HG03558 (cell line): Measurements from ENCODE around the gene RPL19.
A peak's percentile ranks its signal among the peaks of the same experiment; 100 is the strongest.

Experiments
- ATAC-seq: cut with Tn5 transposase; IDR thresholded peaks from one replicate; pipeline ENCODE4 v1.9.1; 2021; ENCODE audit warnings: moderate number of reproducible peaks; ENCODE audit not compliant: unreplicated experiment; ENCODE audit errors: extremely low read depth

Gene RPL19

DNA sequence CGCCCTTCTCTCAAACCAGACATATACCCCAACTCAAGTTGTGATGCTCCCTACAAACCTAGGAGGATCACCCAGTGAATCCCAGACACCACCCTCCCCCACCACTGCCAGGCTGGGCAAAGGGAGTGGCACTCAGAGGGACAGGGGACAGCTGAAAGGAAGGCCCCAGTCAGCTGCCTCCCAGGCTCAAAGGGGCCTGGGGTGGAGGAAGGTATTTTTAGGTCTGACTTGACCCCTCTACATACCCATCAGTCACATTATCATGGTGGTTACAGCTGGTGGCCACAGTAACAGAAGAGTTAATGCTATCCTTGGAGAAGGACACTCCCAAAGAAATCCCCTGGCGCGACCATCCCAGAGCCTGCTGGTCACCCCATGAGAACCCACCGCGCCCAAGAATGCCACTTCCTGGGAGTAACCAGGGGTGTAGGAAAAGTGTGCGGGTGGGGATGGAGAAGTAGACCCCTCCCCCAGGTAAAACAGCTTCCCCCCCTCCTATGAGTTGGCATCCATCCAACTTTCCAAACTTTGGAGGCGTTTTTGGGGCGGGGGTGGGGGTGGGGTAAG is 3.8 kb upstream of the RPL19 start:
- ATAC-seq = no peak

DNA sequence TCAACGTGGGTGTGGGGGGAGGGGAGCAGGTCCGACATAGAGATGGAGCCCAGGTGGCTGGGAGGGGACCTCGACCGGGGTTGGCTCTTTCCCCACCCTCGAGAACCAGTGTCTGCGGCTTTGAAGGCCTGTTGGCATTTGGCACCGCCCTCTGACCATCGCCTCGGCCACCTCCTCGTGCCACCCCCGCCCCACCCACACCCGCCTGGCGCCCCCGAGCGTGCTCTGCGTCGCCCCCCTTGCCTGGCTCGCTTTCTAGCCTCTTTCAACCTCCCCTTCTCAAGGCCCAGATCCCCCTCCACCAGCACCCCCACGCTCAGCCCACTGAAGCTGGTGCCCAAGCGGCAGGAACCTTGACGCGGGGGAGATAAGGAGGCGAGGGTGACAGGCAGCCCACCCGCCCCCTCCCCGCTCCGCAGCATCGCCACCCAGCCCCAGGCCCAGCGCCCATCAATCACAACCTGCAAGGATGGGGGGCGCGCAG is 3.2 kb upstream of the RPL19 start:
- no peak for ATAC-seq

DNA sequence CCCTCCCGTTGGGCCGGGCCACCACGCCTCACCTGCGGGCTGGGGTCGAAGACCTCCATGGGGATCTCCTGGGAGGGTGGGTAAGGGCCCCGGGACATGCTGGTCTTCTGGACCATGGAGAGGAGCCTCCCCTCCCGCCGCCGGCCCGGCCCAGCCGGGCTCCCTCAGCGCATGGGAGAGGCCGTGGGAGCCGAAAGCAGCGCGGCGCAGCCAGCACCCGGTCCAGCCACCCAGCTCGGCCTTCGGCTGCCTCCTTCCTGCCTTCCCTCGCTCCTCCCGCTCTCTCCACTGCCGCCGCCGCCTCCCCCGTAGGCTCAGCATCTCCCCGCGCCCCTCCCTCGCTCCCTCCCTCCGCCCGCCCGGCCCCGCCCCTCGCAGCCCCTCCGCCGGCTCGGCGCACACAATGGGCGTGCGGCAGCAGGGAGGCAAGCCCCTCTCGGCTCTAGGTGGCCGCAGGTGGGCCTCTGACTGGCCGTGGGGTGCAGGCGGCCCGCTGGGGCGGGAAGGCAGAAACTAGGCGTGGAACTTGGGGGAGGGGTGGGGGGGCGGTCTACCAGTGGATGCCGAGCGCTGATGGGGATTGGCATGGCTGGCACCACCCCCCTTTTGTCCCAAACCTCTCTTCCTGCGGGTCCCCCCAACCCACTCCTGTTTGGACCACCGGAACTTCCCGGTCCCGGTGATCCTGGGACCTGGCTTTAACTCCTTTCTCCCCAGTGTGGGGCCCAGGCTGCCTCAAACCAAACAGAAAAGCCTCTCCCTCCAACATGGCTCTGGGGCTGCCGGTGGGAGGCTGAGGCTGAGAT is 2.5 kb upstream of the RPL19 start, which contains the start of gene CACNB1:
Gene CACNB1 (minus strand): TSS at position 290 of the 806 bp plus-strand sequence. CDS start 174 bp downstream, at position 116.
- no peak for ATAC-seq

DNA sequence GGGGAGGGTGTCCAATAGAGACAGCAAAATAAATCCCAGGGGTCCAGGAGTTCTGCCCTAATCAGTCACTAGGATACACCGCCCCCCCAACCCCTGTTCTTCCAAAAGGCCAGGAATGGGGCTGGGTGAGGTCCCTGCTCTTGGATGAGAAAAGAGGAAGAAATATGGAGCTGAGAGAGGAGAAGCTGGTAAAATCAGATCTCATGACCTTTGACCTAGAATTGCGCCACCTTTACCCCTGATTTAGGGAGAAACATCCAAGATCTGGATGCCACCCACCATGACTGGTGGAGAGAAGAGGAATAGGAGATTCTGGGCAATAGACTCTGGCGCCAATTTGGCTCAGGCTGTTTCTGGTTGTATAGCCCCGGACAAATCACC is 1.9 kb upstream of the RPL19 start:
- ATAC-seq = no peak

DNA sequence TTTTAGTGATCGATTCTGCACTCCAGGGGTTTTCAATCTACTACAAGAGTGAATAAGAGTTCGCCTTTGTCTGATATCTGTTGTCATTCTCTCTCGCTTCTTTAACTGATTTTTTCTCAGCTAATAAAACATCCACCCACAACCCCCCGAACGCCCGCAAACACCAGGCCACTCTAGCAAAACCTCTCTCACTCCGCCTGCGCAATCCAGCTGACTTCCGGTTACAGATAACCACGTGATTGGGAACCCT is 338 bp upstream of the RPL19 start:
- peak; percentile 46 for ATAC-seq

DNA sequence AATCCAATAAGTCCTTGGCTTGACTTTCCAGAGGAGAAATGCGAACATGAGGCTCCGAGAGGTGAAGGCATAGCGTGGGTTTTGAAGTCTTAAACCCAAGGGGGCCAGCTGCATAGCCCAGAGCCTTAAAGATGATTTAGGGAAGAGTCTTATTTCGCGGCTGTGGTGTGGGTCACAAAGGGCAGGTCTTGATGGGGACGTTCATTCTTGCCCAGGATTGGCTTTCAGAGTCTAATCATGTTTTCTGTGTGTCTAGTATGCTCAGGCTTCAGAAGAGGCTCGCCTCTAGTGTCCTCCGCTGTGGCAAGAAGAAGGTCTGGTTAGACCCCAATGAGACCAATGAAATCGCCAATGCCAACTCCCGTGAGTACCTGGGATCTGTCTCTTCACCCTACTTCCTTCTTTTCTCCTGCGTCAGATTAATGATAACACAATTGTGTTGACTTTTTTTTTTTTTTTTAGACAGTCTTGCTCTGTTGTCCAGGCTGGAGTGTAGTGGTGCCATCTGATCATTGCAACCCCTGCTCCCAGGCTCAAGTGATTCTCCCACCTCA is 951 bp downstream of the RPL19 start:
- no peak for ATAC-seq

DNA sequence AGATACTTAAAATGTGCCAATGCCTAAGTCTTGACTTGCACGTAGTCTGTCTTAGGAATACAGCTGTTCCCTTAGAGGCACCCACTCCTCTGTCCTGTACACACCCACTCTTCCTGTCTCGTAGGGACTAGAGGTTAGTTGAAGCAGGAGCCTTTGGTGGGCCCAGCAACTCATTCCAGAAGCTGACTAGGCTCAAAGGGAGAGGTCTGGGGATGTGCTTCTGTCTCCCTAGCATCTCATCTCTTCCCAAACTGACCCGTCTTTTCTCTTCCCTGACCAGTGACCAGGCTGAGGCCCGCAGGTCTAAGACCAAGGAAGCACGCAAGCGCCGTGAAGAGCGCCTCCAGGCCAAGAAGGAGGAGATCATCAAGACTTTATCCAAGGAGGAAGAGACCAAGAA is 4.2 kb downstream of the RPL19 start:
- ATAC-seq = no peak

DNA sequence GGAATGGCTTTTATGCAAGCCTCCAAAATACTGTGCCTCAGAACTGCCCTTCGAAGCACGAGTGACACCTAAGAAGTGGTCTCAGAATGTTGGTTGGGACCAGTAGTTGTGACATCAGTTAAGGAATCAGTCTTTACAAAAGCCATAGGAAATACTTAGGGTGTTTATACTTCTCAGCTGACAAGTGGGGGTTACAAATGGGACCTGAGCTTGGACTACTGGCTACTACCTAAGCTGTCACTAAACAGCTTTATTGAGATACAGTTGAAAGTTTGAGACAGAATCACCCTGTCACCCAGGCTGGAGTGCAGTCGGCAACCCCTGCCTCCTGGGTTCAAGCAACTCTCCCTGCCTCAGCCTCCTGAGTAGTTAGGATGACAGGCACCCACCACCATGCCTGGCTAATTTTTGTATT is 5.0 kb downstream of the RPL19 start:
- no peak for ATAC-seq

DNA sequence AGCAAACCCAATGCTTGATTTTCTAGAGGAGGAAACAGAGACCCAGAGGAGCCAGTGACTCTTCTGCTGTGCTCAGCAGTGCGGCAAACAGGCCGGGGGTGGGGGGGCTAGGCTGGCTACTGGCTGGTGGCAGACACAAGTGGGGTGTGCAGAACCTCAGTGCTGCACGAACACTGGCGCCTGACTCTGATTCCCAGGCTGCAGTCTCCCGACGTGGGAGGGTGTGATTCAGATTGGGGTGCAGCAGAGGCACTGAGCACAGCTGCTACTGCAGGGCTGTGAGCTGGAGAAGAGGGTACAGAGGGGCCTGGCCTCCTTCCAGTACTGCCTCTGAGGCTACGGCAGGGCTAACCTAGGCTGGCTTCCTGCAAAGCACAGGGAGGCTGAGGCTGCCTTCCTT is 8.1 kb downstream of the RPL19 start:
- ATAC-seq = no peak

DNA sequence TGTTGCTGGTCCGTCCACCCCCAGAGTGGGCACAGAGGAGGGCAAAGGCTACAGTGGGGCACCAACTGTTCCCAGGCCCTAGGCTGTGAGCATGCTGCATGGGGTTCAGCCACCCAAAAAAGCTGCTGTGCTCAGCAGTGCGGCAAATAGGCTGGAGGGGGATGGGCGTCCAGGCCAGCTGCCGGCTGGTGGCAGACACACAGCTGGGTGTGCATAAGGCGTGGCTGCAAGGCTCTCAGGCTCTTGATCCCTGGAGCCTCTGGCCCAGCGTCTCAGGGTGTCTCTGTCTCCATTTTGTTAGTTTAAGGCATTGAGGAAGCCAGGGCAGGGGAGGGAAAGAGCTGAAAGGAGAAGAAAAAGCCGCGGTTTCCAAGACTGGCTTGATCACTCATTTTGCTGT is 8.8 kb downstream of the RPL19 start:
- ATAC-seq = no peak

DNA sequence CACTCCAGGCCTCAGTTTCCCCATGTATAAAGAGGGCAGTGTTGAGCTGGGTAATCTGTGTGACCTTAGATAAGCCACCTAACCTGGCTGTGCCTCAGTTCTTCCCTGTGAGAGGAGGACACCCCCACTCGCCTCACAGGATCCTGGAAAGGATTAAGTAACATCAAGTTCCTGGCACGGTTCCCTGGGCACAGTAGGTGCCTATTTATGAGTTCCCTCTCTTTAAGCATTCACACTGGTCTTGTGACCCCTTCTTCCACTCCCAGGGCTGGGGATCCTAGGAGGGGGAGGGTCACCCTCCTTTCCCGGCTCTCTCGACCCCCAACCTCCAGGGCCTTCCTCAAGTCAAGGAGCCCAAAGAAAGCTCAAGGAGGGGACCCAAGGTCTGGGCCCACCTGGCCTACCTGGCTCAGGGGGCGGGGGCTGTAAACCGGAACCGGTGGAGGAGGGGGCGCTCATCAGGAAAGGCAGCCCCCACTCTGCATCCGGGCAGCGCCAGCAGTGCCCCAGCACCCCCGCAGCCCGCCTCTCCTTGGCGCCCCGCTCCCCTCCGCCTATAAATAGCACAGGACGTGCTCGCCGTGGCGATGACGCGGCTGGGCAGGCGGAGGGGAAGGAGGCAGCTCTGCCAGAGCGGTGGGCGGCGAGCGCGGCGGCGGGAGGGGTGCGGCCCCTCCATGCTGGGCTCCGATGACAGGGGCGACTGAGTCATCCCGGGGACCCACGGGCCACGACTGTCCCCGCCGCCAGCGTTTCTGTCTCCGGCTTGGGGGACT is 9.4 kb downstream of the RPL19 start:
- no peak for ATAC-seq

DNA sequence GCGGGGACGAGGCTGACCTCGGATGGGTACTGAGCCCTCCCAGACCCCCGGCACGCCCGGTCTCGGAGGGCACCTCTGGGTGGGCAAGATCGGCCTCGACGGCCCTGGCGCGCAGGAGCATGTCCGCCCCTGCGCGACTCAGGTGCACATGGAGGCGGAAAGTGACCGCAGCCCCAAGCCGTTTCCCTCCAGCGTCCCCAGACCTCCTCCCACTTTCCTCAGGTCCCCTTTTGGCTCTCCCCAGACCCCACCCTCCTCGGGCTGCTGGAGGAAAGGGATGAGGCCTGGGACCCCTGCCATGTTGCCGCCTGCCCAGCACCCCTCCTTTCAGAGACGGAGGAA is 10.0 kb downstream of the RPL19 start:
- no peak for ATAC-seq

DNA sequence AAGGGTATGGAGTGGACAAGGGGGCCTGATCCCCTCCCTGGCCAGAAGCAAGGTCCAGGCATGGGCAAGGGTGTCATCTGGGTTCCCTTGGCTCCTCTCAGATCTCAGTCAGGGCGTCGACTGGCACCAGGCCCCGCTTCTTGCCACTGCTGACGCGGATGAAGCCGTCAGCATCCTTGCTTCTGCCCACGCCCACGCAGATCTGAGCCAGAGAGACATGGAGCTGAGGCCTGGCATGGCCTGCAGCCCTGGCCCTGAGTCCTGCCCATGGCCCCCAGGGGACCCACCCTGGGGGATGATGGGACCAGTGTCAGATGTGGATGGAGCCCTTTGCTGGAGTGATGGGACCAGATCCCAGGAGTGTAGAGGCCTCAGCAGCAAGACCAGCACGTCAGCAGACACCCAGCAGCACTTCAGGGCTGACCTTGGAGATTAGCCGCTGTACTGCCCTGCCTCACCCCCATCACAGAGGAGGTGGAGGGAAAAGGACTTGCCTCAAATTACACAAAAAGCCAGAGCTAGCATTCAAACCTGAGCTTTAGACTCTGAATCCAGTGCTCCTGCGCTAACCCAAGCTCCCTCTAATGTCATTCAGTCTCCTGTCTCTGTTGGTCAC is 12.2 kb downstream of the RPL19 start:
- ATAC-seq = no peak

DNA sequence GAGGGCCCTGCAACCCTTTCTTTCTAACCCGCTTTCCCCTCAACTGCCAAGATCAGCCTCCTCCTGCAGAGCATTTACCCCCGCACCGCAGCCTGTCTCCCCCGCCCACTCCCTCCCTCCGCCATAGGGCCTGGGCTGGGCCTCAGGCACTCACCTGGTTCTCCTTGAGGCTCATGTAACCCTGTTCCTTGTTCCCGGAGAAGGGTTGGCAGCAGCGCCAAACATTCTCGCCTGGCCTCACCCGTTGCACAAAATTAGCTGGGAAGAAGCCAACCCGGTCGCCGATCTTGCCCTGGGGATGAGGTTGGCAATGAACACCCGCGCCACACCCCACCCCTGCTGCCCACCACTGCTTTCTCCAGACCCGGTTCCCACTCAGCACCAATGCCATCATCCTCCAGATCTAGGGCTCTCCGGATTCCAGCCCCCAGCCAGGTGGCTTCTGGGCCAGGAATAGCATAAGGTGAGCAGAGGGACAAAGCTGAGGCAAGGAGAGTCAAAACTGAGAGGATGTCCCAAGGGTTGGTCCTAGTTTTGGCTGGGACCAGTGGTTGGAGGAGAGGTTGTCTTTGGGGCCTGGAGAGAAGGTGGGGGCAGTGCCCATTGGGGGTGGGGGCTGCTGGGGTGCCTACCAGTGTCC is 12.9 kb downstream of the RPL19 start:
- ATAC-seq = no peak

DNA sequence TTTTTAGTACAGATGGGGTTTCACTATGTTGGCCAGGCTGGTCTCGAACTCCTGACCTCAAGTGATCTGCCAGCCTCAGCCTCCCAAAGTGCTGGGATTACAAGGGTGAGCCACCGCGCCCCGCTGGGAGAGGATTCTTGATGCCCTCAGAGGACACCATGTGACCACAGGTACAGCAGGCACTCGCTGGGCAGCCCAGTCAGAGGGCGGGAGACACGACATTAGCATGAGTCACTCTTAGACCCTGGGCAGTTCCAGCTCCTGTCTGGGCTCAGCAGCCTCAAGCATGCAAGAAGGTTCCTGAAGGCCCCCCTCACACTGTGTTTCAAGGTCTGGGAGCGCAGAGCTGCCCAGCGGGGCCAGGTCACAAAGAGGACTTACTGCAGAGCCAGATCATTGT is 13.8 kb downstream of the RPL19 start:
- ATAC-seq = no peak

DNA sequence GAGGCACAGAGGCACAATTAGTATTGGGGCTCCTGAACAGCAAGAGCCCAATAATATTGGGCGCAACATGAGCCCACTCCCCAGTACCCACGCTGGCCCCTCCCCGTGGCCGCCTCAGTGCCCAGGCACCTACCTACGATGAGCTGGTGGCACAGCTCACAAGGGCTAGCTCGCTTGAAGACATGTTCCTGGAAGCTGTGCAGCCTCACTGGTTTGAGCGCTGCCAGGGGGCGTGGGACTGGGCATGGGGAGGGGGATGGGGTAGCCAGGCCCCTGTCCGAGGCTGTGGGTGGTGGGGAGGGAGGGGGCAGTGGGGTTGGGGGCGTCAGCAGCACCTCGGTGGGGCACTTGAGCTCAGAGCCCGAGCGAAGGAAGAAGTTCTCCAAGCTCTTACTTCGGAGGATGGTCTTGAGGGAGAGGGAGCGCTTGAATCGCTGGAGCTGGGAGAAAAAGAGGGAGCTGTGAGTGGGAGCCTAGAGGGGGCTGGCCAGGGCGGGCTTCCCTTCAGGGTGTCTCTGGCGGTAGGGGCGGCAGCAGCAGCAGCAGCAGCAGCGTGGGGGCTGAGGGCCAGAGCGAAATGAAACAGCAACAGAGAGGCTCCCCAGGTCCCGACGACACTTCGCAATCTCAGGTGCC is 17.8 kb downstream of the RPL19 start:
- ATAC-seq = no peak

DNA sequence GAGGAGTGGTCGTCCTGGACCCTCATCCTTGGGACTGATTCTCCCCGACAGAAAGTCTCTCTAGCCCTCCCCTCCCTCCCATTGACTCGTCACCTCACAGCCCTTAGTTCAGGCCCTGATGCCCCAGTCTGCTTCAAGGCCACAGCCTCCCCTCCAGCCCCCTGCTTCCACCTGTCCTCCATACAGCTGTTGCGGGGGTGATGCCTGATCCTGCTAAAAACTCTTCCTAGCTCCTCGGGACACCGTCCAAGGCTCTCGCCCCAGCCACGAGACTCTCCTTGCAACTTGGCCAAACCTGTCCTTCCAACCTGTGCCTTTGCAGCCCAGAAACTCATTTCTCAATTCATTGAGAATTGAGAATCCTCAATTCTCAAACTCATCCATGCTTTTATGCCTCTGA is 18.8 kb downstream of the RPL19 start:
- no peak for ATAC-seq

DNA sequence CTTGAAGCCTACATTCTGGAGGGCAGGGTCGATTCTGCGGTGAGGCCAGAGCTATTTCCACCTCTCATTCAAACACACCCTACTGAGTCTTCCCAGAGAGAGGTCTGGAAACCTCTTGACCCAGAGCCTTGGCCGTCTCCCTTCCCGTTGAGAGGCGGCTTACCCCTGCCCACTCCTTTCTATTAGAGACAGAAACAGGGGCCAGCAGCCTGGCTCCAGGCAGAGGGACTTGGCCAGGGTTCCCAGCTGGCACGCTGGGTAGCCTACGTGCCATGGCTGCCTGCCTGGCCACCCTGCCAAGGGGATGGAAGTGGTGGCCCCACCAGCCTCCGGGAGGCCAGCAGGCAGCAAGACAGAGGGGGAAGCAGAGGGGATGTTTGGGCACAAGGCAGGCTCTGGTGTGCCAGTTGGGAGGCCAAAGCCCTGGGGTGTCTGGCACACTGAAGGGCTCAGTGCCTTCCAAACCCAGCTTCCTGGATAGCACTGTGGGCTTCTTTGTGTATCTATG is 19.6 kb downstream of the RPL19 start:
- ATAC-seq = no peak

DNA sequence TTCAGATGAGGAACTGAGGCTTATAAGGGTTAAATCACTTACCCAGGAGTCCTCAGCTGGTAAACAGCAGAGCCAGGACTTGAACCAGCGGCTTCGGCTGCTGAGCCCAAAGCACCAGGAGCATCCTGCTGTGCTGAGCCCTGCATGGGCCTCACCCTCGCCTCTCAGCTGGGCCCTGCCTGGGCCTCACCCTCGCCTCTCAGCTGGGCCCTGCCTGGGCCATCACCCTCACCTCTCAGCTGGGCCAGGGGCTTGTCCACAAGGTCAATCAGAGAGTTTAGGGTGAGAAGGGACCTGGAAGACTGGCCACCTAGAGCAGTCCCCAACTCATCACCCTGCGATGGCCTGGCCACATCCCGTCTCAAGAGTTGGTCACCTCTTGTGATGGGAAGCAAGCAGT is 21.5 kb downstream of the RPL19 start:
- ATAC-seq = no peak

DNA sequence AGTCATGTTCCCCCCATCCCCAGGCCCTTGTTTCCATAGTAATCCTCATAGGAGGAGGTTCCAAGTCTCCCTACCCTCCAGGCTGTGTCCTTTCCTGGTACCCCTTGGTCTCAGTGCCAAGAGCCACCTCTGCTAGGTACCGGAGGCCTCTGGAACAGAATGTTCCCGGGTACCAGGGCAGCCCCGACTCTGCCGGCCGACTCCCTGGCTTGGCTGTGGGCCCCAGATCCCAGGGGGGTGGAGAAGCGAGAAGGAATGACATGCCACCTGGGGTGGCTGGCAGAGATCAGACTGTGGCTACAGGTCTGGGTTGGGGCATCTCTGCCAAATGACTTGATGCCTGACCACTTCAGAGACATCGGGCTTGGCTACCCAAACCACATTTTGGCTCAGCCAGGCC is 22.1 kb downstream of the RPL19 start:
- ATAC-seq = no peak
